Upper lobe of left lung (tissue), 4 donors: ENCODE measurements around the gene DOHH.

Experiments used
- POLR2A ChIP-seq, 4 donors: fragments of 450-650 bp; IDR thresholded peaks; one replicate each; pipeline ENCODE4 v1.5.1; 2016 to 2017; ENCODE audit warnings: antibody characterized with exemption in 4 of 4, mild to moderate bottlenecking in 2 of 4
- POLR2AphosphoS5 ChIP-seq, 2 donors: sonication (generic); formaldehyde crosslinking; IDR thresholded peaks; one replicate each; pipeline ENCODE4 v1.5.1; 2017; ENCODE audit warnings: antibody characterized with exemption in 2 of 2
- TF ChIP-seq, protein P1 (sequence below), 6 experiments: fragments of 450-650 bp in 4 of 6; fragments of 200-600 bp in 2 of 6; sonication (generic) in 2 of 6; IDR thresholded peaks; one replicate each; pipeline ENCODE4 v1.5.1; 2016 to 2019; ENCODE audit warnings: antibody characterized with exemption in 6 of 6

- TF ChIP-seq, protein P1, sequence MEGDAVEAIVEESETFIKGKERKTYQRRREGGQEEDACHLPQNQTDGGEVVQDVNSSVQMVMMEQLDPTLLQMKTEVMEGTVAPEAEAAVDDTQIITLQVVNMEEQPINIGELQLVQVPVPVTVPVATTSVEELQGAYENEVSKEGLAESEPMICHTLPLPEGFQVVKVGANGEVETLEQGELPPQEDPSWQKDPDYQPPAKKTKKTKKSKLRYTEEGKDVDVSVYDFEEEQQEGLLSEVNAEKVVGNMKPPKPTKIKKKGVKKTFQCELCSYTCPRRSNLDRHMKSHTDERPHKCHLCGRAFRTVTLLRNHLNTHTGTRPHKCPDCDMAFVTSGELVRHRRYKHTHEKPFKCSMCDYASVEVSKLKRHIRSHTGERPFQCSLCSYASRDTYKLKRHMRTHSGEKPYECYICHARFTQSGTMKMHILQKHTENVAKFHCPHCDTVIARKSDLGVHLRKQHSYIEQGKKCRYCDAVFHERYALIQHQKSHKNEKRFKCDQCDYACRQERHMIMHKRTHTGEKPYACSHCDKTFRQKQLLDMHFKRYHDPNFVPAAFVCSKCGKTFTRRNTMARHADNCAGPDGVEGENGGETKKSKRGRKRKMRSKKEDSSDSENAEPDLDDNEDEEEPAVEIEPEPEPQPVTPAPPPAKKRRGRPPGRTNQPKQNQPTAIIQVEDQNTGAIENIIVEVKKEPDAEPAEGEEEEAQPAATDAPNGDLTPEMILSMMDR (IDR thresholded peaks at IDR 0.05): no peak
- no peak for TF ChIP-seq POLR2AphosphoS5 (IDR thresholded peaks at IDR 0.05)
- no peak for TF ChIP-seq POLR2A (IDR thresholded peaks at IDR 0.05)
Measured at GRCh38 chr19:3527238-3527910, 26.9 kb upstream of the DOHH start.
